ENCODE data around the gene CDK4.

Gene CDK4

GRCh38 chr12:57755454-57756372 lies 3.6 kb upstream of the CDK4 start:
- peak; percentile 39 for DNase-seq

GRCh38 chr12:57755194-57755453 lies 3.0 kb upstream of the CDK4 start:
- no peak for DNase-seq

GRCh38 chr12:57754411-57755193 lies 2.5 kb upstream of the CDK4 start, which contains the start of gene MARCHF9:
TSS of gene MARCHF9 (plus strand) at chr12:57755103. CDS start at chr12:57755529, 426 bp downstream.
- DNase-seq: peak; percentile 98

- no peak for DNase-seq
These were observed 1.7 kb upstream of the CDK4 start for GRCh38 chr12:57753756-57754337.

GRCh38 chr12:57752668-57753000 lies 524 bp upstream of the CDK4 start:
- DNase-seq: no peak

GRCh38 chr12:57751432-57751787 lies 700 bp downstream of the CDK4 start:
- DNase-seq: no peak

- no peak for DNase-seq
These were observed 1.3 kb downstream of the CDK4 start for GRCh38 chr12:57750561-57751431.

GRCh38 chr12:57749061-57749460 lies 3.0 kb downstream of the CDK4 start:
- DNase-seq: no peak

GRCh38 chr12:57746025-57746424 lies 6.1 kb downstream of the CDK4 start:
- no peak for DNase-seq

GRCh38 chr12:57745485-57745881 lies 6.6 kb downstream of the CDK4 start:
- DNase-seq: no peak

- DNase-seq: peak; percentile 98
These were observed 7.2 kb downstream of the CDK4 start, which contains the start of gene TSPAN31 for GRCh38 chr12:57744777-57745484. TSS of gene TSPAN31 (plus strand) at chr12:57745039. CDS start at chr12:57745155, 116 bp downstream.

- DNase-seq: no peak
These were observed 7.8 kb downstream of the CDK4 start for GRCh38 chr12:57744194-57744776.

GRCh38 chr12:57743769-57744168 lies 8.3 kb downstream of the CDK4 start:
- DNase-seq: no peak

- no peak for DNase-seq
These were observed 10.0 kb downstream of the CDK4 start for GRCh38 chr12:57741844-57742738.

GRCh38 chr12:57741413-57741789 lies 10.7 kb downstream of the CDK4 start:
- no peak for DNase-seq

- no peak for DNase-seq
These were observed 11.3 kb downstream of the CDK4 start for GRCh38 chr12:57740656-57741412.

GRCh38 chr12:57739914-57740538 lies 12.1 kb downstream of the CDK4 start:
- no peak for DNase-seq

GRCh38 chr12:57739387-57739786 lies 12.7 kb downstream of the CDK4 start:
- DNase-seq: no peak

- DNase-seq: no peak
These were observed 13.4 kb downstream of the CDK4 start, which contains the start of gene AGAP2 for GRCh38 chr12:57738661-57739237. TSS of gene AGAP2 (minus strand) at chr12:57738742. CDS start at chr12:57738246, 496 bp downstream.
